ENCODE results near the gene PAGE2B.

- no peak for TF ChIP-seq EZH2 (IDR thresholded peaks at IDR 0.05; ENCODE audit: insufficient read depth, low read length)
- TF ChIP-seq, protein P1, sequence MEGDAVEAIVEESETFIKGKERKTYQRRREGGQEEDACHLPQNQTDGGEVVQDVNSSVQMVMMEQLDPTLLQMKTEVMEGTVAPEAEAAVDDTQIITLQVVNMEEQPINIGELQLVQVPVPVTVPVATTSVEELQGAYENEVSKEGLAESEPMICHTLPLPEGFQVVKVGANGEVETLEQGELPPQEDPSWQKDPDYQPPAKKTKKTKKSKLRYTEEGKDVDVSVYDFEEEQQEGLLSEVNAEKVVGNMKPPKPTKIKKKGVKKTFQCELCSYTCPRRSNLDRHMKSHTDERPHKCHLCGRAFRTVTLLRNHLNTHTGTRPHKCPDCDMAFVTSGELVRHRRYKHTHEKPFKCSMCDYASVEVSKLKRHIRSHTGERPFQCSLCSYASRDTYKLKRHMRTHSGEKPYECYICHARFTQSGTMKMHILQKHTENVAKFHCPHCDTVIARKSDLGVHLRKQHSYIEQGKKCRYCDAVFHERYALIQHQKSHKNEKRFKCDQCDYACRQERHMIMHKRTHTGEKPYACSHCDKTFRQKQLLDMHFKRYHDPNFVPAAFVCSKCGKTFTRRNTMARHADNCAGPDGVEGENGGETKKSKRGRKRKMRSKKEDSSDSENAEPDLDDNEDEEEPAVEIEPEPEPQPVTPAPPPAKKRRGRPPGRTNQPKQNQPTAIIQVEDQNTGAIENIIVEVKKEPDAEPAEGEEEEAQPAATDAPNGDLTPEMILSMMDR (IDR thresholded peaks at IDR 0.05; ENCODE audit: insufficient read depth, low read depth, low read length) = no peak
Observed at GRCh38 chrX:55120761-55121358, 46.0 kb downstream of the PAGE2B start.

Data from astrocyte (in vitro differentiated cells and primary cell).